ENCODE measurements around the gene LETM1.

The LETM1 gene

GRCh38 chr4:1871471-1872021 is 15.6 kb upstream of the LETM1 start:
- no peak for DNase-seq

- DNase-seq: peak; percentile 85
Measured at GRCh38 chr4:1870578-1871443, 14.9 kb upstream of the LETM1 start, which contains the start of gene NSD2. Gene NSD2 (plus strand): TSS chr4:1871393. CDS start chr4:1900655, 29,262 bp downstream.

GRCh38 chr4:1870328-1870577 is 14.3 kb upstream of the LETM1 start:
- peak; percentile 74 for DNase-seq

- DNase-seq: no peak
Measured at GRCh38 chr4:1869530-1870327, 13.8 kb upstream of the LETM1 start.

GRCh38 chr4:1868912-1869311 is 13.0 kb upstream of the LETM1 start:
- DNase-seq: no peak

GRCh38 chr4:1868293-1868692 is 12.3 kb upstream of the LETM1 start:
- DNase-seq: no peak

GRCh38 chr4:1866189-1866661 is 10.3 kb upstream of the LETM1 start:
- no peak for DNase-seq

GRCh38 chr4:1864076-1865008 is 8.4 kb upstream of the LETM1 start:
- no peak for DNase-seq

- no peak for DNase-seq
Measured at GRCh38 chr4:1863297-1864033, 7.5 kb upstream of the LETM1 start.

GRCh38 chr4:1862961-1863296 is 7.0 kb upstream of the LETM1 start:
- no peak for DNase-seq

GRCh38 chr4:1862055-1862911 is 6.3 kb upstream of the LETM1 start:
- no peak for DNase-seq

GRCh38 chr4:1859389-1859753 is 3.4 kb upstream of the LETM1 start:
- DNase-seq: no peak

- no peak for DNase-seq
Measured at GRCh38 chr4:1857931-1858330, 2.0 kb upstream of the LETM1 start.

- no peak for DNase-seq
Measured at GRCh38 chr4:1856943-1857699, 1.2 kb upstream of the LETM1 start.

GRCh38 chr4:1855333-1856070 is 454 bp downstream of the LETM1 start:
- DNase-seq: no peak

- DNase-seq: no peak
Measured at GRCh38 chr4:1854752-1855151, 1.2 kb downstream of the LETM1 start.

GRCh38 chr4:1852904-1853623 is 2.9 kb downstream of the LETM1 start:
- no peak for DNase-seq

- DNase-seq: no peak
Measured at GRCh38 chr4:1851575-1852410, 4.2 kb downstream of the LETM1 start.
